ENCODE results near the gene KIF23.

KIF23 gene

GRCh38 chr15:69462030-69462492 is 47.9 kb downstream of the KIF23 start:
- no peak for DNase-seq (ENCODE audit: low read depth)
- no peak for TF ChIP-seq CTCF (IDR thresholded peaks at IDR 0.05; ENCODE audit: insufficient read depth, low read depth, low read length, missing control alignments)
- H3K4me3 ChIP-seq (ENCODE audit: low read depth, low read length): peak overlapping the region; percentile 77

DNA sequence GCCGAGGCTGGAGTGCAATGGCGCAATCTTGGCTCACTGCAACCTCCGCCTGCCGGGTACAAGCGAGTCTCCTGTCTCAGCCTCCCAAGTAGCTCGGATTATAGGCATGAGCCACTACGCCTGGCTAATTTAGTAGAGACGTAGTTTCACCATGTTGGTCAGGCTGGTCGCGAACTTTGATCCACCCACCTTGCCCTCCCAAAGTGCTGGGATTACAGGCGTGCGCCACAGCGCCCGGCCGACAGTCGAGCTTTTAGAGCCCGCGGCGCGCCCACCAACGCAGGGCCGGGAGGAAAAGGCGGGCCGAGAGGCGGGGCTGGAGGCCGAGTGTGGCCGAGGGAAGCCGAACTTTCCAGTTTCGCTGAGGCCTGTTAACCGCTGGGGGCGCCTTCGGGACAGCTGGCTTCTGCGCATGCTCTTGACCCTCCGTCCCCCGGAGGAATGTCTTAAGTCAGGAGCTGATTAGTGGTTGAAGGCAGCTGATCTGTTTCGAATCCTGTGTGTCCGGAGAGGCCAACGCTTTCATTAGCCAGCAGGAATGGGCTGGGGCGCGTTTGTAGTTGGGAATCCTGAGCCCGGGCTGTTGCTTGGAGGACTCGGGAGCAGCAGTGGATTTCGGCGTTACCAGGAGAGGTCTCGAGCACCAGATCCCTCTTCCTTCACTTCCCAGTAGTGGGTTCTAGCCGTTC is 48.5 kb downstream of the KIF23 start:
- peak; percentile 92 for TF ChIP-seq CTCF (IDR thresholded peaks at IDR 0.05; ENCODE audit: insufficient read depth, low read depth, low read length, missing control alignments)
- H3K4me3 ChIP-seq (ENCODE audit: low read depth, low read length): peak overlapping the region; percentile 77
- peak; percentile 97 for DNase-seq (ENCODE audit: low read depth)

DNA sequence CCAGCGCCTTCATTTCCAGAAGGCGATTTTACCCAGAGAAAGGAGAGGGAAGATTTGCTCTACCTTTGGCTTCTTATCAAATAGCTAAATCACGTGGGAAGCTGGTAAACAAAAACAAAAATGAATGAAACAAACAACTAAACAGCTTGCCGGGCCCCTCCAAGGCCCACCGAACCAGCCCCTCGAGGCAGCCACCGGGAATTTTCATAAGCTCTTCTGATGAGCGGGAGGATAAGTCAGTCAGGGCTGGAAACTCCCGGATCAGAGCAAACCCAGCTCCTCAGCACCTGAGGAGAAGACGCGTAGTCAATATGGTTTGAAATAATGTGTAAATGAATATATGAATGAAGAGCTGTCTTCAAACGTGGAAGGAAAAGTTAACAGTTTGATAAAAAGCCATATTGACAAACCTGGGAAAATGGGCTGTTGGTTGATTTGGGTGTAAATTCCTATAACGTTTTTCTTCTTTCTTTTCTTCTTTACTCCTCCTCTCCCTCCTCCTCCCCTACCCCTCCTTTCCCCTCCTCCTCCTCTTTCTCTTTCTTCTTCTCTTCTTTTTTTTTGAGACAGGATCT is 49.1 kb downstream of the KIF23 start:
- no peak for DNase-seq (ENCODE audit: low read depth)
- H3K4me3 ChIP-seq (ENCODE audit: low read depth, low read length): peak overlapping the region; percentile 77
- TF ChIP-seq CTCF (IDR thresholded peaks at IDR 0.05; ENCODE audit: insufficient read depth, low read depth, low read length, missing control alignments): no peak

- no peak overlapping the region for H3K4me3 ChIP-seq (ENCODE audit: low read depth, low read length)
- no peak for TF ChIP-seq CTCF (IDR thresholded peaks at IDR 0.05; ENCODE audit: insufficient read depth, low read depth, low read length, missing control alignments)
- DNase-seq (ENCODE audit: low read depth): no peak
Observed at GRCh38 chr15:69465253-69465652, 51.1 kb downstream of the KIF23 start.

- H3K4me3 ChIP-seq (ENCODE audit: low read depth, low read length): no peak overlapping the region
- TF ChIP-seq CTCF (IDR thresholded peaks at IDR 0.05; ENCODE audit: insufficient read depth, low read depth, low read length, missing control alignments): no peak
- DNase-seq (ENCODE audit: low read depth): no peak
Observed at GRCh38 chr15:69466733-69467132, 52.6 kb downstream of the KIF23 start.

GRCh38 chr15:69467636-69468035 is 53.5 kb downstream of the KIF23 start:
- no peak for TF ChIP-seq CTCF (IDR thresholded peaks at IDR 0.05; ENCODE audit: insufficient read depth, low read depth, low read length, missing control alignments)
- no peak overlapping the region for H3K4me3 ChIP-seq (ENCODE audit: low read depth, low read length)
- no peak for DNase-seq (ENCODE audit: low read depth)

Data from GM12865 (cell line).